ENCODE results near the gene KCNJ2. TPM values are rescaled to one million over a fixed set of nuclear protein-coding genes. Genes with fewer than 3 reads are reported as not detected.

Gene KCNJ2
- total RNA-seq, 4 donors from 2014 or later = 2.9 to 11.2 (median 6.7) TPM

GRCh38 chr17:70185285-70185684 lies 16.0 kb downstream of the KCNJ2 start:
- no peak overlapping the region for H3K4me3 ChIP-seq
- 86% methylated on average over 3 of the region's 3 CpGs for WGBS
- no peaks in the 10 kb centered on the region for H3K4me1 ChIP-seq
- H3K27ac ChIP-seq (replicated peaks in 1 of 4) = no peak overlapping the region
- intact Hi-C loops (cut with DNase I) = no loop called here
- DNase-seq (ENCODE audit: extremely low spot score) = no peak
- no peaks in the 10 kb centered on the region for H3K36me3 ChIP-seq
- H3K27me3 ChIP-seq = no peaks in the 10 kb centered on the region
- no peaks in the 10 kb centered on the region for H3K9me3 ChIP-seq
- TF ChIP-seq EP300 (IDR thresholded peaks at IDR 0.05) (no peak), POLR2AphosphoS5 (IDR thresholded peaks at IDR 0.05) (no peak), POLR2A (IDR thresholded peaks at IDR 0.05; ENCODE audit: low read depth) (no peak)
- TF ChIP-seq, protein P1, sequence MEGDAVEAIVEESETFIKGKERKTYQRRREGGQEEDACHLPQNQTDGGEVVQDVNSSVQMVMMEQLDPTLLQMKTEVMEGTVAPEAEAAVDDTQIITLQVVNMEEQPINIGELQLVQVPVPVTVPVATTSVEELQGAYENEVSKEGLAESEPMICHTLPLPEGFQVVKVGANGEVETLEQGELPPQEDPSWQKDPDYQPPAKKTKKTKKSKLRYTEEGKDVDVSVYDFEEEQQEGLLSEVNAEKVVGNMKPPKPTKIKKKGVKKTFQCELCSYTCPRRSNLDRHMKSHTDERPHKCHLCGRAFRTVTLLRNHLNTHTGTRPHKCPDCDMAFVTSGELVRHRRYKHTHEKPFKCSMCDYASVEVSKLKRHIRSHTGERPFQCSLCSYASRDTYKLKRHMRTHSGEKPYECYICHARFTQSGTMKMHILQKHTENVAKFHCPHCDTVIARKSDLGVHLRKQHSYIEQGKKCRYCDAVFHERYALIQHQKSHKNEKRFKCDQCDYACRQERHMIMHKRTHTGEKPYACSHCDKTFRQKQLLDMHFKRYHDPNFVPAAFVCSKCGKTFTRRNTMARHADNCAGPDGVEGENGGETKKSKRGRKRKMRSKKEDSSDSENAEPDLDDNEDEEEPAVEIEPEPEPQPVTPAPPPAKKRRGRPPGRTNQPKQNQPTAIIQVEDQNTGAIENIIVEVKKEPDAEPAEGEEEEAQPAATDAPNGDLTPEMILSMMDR (IDR thresholded peaks at IDR 0.05) = no peak

- H3K36me3 ChIP-seq = no peaks in the 10 kb centered on the region
- H3K27me3 ChIP-seq = no peaks in the 10 kb centered on the region
- no peaks in the 10 kb centered on the region for H3K4me1 ChIP-seq
- 70% methylated on average over 3 of the region's 3 CpGs for WGBS
- DNase-seq (ENCODE audit: extremely low spot score) = no peak
- H3K9me3 ChIP-seq = no peaks in the 10 kb centered on the region
- intact Hi-C loops (cut with DNase I) = no loop called here
- no peak overlapping the region for H3K27ac ChIP-seq (replicated peaks in 1 of 4)
- H3K4me3 ChIP-seq = no peak overlapping the region
- TF ChIP-seq, protein P1 (IDR thresholded peaks at IDR 0.05) = no peak
- TF ChIP-seq POLR2A (IDR thresholded peaks at IDR 0.05; ENCODE audit: low read depth) = no peak
- TF ChIP-seq EP300 (IDR thresholded peaks at IDR 0.05) = no peak
- TF ChIP-seq POLR2AphosphoS5 (IDR thresholded peaks at IDR 0.05) = no peak
These were observed 18.1 kb downstream of the KCNJ2 start for GRCh38 chr17:70187383-70187782.

- H3K4me1 ChIP-seq = no peaks in the 10 kb centered on the region
- H3K27me3 ChIP-seq = no peaks in the 10 kb centered on the region
- H3K36me3 ChIP-seq = no peaks in the 10 kb centered on the region
- no peaks in the 10 kb centered on the region for H3K9me3 ChIP-seq
- TF ChIP-seq POLR2A (IDR thresholded peaks at IDR 0.05; ENCODE audit: low read depth) (no peak), POLR2AphosphoS5 (IDR thresholded peaks at IDR 0.05) (no peak), EP300 (IDR thresholded peaks at IDR 0.05) (no peak)
- TF ChIP-seq, protein P1 (IDR thresholded peaks at IDR 0.05) = no peak
- H3K4me3 ChIP-seq = no peak overlapping the region
- no peak overlapping the region for H3K27ac ChIP-seq (replicated peaks in 1 of 4)
- no peak for DNase-seq (ENCODE audit: extremely low spot score)
- intact Hi-C loops (cut with DNase I) = no loop called here
- 67% methylated on average over 2 of the region's 2 CpGs for WGBS
These were observed 21.9 kb downstream of the KCNJ2 start for GRCh38 chr17:70190959-70191805.

DNA sequence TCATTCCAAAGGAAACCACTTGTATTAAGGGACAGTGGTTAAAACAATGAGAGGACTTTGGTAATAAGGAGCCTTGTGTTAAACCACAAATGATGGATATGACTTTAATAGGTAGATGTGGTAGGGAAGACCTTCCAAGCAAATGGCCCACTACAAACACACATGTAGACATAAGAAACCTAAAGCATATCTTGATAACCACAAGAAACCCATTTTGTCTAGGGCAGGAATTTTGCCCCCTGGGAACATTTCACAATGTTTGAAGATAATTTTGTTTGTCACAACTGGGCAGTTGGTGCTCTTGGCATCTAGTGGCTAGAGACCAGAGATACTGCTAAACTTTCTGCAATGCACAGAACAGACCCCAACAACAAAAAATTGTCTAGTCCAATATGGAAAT lies 25.8 kb downstream of the KCNJ2 start:
- Histone ChIP-seq H3K36me3 (no peaks in the 10 kb centered on the region), H3K27ac (replicated peaks in 1 of 4) (no peak overlapping the region), H3K27me3 (no peaks in the 10 kb centered on the region), H3K9me3 (no peaks in the 10 kb centered on the region), H3K4me3 (no peak overlapping the region), H3K4me1 (no peaks in the 10 kb centered on the region)
- no peak for DNase-seq (ENCODE audit: extremely low spot score)
- no peak for TF ChIP-seq EP300 (IDR thresholded peaks at IDR 0.05)
- TF ChIP-seq, protein P1 (IDR thresholded peaks at IDR 0.05) = no peak
- no peak for TF ChIP-seq POLR2A (IDR thresholded peaks at IDR 0.05; ENCODE audit: low read depth)
- TF ChIP-seq POLR2AphosphoS5 (IDR thresholded peaks at IDR 0.05) = no peak
- intact Hi-C loops (cut with DNase I) = no loop called here

All from esophagus muscularis mucosa (tissue), 4 donors.